HG03097 (cell line): ENCODE data around the gene PLS1.
"Not testable (repeated sequence)": the region's sequence is repeated elsewhere in the genome, so short reads cannot be mapped to it uniquely, and the experiment has no call there.

Experiments
- ATAC-seq: cut with Tn5 transposase; IDR thresholded peaks from one replicate; pipeline ENCODE4 v1.9.1; 2021; ENCODE audit not compliant: unreplicated experiment, low FRiP score

Gene PLS1

GRCh38 chr3:142752605-142753004 lies 156.4 kb downstream of the PLS1 start:
- ATAC-seq, result not testable (repeated sequence)

DNA sequence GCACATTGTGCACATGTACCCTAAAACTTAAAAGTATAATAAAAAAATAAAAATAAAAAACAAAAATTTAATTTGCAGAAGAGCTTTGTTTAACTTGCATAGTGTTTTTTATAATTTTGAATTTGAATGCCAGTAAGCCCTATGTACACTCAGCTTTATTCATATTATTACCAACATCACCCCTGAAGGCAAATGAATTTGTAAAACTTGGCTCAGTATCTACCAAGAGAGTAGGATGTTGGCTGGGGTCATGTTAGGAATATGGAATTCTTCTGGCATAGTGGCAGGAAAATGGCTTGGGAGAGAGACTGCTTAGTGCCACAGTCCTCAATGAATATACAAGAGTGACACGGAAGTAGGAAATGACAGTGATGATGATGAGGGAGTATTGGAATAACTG lies 158.3 kb downstream of the PLS1 start:
- ATAC-seq, result no peak
